HG02623 (cell line): ENCODE results near the gene LUC7L.
"Not testable (repeated sequence)": the region's sequence is repeated elsewhere in the genome, so short reads cannot be mapped to it uniquely, and the experiment has no call there.

Experiments
- ATAC-seq: cut with Tn5 transposase; IDR thresholded peaks from one replicate; pipeline ENCODE4 v1.9.1; 2021; ENCODE audit warnings: moderate library complexity; ENCODE audit not compliant: unreplicated experiment

LUC7L gene

DNA sequence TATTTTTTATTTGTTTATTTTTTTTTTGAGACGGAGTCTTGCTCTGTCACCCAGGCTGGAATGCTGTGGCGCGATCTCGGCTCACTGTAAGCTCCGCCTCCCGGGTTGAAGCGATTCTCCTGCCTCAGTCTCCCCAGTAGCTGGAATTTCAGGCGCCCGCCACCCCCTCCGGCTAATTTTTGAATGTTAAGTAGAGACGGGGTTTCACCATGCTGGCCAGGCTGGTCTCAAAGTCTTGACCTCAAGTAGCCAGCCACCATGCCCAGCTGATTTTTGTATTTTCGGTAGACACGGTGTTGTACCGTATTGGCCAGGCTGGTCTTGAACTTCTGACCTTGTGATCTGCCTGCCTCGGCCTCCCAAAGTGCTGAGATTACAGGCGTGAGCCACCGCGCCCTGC lies 1.1 kb upstream of the LUC7L start:
- not testable (repeated sequence) for ATAC-seq

DNA sequence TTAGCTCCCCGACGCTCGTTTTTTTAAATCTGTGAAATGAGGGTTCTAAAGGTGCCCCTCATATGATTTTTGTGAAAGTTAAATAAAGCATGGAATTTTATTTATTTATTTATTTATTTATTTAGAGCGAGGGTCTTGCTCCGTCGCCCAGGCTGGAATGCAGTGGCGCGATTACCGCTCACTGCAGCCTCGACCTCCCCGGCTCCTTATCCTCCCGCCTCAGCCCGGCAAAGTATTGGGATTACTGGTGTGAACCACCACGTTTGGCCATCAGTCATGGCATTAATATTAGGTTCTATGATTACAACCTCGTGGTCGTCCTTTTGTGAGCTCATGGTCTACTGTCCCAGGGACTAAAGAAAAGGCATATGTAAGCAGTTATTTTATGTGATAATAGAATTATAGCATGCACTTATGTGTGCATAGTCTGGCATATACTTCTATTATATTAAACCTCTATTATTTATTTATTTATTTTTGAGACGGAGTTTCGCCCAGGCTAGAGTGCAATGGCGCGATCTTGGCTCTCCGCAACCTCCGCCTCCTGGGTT lies 557 bp upstream of the LUC7L start:
- ATAC-seq = no peak

DNA sequence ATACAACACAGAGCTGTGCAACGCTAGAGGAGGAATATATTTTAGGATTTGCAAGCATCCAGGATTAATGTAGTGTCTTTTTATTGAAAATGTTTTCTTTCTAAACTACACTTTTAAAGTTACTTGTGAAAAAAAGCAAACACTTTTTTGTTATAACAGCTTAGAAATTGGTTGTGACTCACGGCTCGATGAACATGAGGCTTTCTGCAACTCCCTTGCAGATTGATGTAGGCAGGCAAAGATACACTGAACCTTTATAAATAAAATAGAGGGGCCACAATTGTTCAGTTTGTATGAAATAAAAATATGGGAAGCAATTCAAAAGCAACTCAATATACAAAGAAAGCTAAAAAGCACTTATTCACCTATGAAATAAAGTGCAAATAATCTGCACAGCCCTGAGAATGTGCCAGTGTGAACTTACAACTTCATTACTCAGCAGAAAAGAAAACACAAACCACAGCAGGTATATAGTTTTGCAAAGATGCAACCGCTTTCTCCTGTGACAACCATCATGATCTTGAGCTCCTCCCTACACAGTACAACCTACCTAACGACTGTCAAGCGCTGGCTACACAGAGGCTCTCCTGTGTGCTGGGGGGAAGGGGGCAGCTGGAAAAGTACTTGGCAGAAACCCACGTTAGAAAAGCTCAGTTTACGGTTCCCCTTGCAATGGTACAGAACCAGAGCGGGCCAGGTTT lies 948 bp downstream of the LUC7L start:
- peak; percentile 11 for ATAC-seq

DNA sequence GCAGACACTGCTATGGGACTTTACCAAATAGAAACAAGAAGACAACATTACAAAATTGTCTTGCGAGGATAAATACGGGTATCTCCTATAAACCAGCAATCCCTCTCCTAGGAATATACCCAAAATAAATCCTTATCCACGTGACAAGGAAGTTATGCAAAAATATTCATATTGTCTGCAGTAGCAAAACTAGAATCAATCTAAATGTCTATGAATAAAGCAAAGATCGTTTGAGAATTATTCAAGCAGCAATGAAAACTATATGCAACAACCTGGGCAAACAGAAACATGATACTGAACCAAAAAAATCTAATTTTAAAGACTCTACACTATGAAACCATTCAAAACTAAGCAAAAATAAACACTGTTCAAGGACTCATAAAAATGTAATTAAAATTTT lies 9.2 kb downstream of the LUC7L start:
- no peak for ATAC-seq

DNA sequence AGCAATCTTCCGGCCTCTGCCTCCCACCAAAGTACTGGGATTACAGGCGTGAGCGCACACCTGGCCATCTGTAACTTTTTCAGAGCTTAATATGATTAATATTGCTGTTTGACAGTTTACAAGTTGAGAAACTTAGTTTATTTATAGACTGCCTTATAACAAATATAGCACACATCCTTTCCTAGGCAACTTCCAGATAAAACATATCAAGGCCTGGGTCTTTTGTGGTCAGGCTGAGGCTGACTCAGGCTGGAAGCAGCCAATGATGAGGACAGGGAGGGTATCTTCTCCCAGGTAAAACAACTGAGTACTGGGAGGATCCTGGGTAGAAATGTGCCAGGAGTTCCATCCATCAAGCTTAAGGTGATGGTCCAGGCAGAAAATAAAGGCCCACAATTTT lies 16.2 kb downstream of the LUC7L start:
- no peak for ATAC-seq

DNA sequence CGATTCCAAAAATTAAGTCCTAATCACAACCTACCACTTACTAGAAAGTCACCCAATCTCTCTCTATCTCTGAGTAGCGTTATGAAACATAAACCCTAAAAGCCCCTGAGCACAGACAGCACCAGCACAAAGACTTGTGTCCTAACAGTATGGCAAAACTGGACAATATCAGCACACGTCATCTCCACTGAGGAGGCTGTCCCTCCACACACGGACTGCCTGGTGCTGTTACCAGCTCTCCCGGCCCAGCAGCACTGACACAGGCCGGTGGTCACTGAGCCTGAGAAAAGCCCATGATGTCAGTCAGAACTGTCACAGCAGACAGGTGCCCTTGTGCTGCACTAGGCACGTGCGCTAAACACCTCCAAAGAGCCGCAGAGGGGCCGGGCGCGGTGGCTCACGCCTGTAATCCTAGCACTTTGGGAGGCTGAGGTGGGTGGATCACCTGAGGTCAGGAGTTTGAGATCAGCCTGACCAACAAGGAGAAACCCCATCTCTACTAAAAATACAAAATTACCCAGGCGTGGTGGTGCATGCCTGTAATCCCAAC lies 17.5 kb downstream of the LUC7L start:
- ATAC-seq = not testable (repeated sequence)

DNA sequence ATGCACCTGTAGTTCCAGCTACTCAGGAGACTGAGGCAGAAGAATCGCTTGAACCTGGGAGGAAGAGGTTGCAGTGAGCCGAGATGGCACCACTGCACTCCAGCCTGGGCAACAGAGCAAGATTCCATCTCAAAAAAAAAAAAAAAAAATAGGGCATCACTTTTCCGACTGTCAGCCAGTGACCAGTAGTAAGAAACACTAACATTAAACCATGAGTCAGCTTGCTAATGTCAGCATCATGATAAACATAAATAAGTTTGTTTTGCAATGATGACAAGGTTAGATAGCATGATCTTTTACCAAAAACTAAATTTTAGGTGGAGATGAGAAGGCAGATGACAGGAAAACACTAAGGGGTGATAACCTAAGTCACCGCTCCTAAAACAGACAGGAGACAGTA lies 19.9 kb downstream of the LUC7L start:
- not testable (repeated sequence) for ATAC-seq

DNA sequence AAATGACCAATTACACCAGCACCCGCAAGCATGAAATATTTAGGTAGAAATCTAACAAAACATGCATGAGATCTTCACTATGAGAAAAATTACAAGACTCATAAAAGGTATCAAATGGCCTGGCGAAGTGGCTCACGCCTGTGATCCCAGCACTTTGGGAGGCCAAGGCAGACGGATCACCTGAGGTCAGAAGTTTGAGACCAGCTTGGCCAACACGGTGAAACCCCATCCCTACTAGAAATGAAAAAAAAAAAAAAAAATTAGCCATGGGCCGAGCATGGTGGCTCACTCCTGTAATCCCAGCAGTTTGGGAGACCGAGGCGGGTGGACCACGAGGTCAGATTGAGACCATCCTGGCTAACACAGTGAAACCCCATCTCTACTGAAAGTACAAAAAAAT lies 25.2 kb downstream of the LUC7L start:
- ATAC-seq = not testable (repeated sequence)

DNA sequence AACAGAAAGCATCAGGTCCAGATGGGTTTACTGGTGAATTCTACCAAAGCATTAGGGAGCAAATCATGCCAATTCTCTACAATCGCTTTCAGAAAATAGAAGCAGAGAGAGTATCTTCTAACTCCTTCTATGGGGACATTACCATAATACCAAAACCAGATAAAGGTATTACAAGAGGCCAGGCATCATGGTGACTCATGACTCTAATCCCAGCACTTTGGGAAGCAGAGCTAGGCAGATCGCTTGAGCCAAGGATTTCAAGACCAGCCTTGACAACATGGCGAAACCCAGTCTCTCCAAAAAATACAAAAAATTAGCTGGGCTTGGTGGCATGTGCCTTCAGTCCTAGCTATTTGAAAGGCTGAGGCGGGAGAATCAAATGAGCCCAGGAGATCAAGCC lies 26.0 kb downstream of the LUC7L start:
- ATAC-seq = no peak

DNA sequence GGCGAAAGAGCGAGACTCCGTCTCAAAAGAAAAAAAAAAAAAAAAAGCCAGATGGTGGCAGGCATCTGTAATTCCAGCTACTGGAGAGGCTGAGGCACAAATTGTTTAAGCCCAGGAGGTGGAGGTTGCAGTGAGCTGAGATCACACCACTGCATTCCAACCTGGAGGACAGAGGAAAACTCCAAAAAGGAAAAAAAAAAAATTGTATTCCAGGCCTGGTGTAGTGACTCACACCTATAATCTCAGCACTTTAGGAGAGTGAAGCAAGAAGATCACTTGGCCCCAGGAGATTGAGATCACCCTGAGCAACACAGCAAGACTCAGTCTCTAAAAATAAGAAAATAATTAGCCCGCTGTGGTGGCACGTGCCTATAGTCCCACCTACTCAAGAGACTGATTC lies 28.9 kb downstream of the LUC7L start:
- no peak for ATAC-seq

DNA sequence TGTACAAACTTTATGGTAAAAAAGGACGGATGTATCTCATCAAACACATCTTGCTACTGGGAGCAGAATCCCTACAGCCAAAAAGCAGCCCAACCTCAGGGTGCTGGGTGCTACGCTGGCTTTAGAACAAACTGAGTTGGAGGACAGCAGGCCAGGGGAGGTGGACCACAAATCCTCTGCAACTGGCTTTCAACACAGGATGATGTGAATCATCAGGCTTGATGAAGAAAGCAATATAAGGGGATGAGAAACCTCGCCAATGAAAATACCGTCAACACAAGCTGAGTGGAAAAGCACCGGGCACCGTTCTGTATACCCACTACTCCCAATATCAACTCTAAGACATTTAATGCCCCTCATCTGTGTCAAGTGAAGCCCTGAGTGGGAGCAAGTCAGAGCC lies 34.7 kb downstream of the LUC7L start:
- ATAC-seq = no peak

DNA sequence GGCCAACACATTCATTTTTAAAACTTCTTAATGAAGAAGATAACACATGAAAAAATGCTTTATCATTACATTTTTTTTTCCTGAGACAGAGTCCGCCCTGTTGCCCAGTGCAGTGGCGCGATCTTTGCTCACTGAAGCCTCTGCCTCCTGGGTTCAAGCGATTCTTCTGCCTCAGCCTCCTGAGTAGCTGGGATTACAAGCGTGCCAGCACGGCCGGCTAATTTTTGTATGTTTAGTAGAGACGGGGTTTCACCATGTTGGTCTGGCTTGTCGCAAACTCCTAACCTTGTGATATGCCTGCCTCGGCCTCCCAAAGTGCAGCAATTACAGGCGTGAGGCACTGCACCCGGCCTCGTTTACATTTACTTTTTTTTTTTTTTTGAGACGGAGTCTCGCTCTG lies 35.8 kb downstream of the LUC7L start:
- ATAC-seq = no peak

DNA sequence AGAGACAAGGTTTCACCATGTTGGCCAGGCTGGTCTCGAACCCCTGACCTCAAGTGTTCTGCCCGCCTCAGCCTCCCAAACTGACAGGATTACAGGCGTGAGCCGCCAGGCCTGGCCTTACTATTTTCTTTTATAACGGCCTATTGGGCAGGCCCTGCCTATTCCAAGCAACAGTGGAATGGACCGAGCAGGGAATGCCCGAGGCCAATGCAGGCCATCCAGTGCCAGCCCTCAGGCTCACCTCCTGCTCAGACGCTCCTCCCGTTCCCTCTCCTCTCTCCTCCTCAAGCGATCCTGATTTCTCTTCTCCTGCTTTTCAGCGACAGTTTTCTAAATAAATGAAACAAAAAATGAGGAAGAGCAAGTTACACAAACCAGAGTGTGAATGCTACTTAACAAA lies 36.6 kb downstream of the LUC7L start:
- no peak for ATAC-seq

DNA sequence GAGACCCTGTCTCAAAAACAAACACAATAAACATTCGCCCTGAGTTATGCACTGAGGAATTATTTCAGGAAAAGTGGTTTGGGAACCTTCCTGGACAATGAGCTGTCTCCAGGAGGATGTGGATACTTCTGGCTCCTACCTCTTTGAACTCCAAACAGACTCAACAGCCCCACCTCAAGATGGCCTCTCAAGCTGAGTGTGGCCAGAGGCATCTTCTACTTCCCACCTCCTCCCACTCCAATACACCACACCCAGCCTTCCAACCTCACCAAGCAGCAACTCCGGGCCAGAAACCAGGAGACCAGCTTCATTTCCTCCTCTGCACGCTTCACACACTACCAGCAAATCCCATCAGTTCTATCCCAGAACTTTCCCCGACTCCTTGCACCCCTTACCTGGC lies 37.4 kb downstream of the LUC7L start:
- no peak for ATAC-seq

DNA sequence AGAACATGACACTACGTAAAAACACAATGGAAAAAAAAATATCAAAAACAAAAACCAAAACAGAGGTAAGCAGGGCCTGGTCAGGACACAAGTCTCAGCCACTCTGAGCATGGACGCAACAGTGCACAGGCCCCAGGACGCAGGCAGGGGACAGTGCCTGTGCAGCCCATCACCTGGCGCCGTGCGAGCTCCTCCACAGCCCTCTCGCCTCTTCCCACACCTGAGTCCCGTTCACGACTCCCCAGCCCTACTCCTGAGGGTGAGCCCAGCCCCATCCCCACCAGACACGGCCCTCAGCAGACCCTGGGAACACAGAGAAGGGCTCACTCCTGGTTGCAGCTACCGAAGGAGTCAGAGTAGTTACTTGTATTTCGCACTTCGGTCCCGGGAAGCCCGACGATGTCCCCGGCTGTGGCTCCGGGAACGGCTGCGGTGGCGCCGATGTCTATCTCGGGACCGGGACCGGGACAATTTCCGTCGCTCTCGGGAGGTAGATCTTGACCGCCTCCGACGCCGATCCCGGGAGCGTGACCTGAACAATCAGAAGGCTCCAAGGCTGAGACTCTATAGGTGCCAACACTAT lies 39.6 kb downstream of the LUC7L start:
- no peak for ATAC-seq

DNA sequence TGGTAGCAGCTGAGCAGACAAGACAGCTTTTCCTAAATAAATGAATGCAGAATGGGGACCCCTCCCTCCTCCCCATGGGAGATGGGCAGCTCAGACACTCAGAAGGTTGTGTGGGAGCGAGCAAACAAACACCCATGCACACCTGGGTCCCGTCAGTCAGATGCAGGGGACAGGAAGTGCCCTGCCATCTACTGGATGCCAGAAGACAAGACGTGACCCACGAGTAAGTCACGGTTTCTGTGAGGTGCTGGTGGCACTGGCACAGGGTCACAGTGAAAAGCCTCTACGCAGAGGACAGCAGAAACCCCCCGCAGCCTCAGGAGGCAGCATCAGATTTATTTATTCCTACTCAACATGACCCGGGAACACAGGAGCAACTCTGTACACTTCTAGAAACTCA lies 40.6 kb downstream of the LUC7L start:
- ATAC-seq = no peak

DNA sequence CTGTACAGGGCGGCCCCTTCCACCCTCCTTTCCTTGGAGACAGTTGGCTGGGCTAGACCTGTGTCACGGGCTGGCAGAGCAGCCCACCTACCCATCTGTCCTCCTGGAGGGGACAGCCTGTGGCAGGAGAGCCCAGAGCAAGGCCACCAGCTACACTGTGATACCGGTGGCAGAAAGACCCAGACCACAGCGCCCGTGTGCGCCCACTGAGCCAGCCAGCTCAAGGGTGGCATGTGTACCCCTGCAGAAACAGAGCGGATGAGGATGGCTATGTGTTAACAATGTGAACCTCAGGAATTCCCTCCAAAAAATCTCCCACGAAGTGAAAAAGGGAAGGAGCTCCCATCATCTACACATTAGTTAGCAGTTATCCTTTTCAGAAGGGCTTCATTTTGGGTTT lies 41.9 kb downstream of the LUC7L start:
- no peak for ATAC-seq

DNA sequence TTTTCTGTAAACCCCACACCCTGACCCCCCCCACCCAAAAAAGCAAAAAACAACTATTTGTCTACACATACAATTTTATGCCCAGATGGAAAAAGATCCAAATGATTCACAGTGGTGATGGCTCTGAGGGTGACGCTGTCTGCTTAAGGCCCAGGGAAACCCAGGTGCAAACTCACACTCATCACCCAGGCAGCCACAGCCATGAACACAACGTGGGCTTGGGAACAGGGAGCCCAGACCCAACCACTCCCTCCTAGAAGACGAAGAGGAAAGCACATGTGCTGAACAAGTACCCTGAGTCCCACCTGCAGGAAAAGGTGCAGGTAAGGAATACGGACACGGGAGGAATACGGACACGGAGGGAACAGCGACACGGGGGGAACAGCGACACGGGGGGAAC lies 43.6 kb downstream of the LUC7L start:
- ATAC-seq = no peak

DNA sequence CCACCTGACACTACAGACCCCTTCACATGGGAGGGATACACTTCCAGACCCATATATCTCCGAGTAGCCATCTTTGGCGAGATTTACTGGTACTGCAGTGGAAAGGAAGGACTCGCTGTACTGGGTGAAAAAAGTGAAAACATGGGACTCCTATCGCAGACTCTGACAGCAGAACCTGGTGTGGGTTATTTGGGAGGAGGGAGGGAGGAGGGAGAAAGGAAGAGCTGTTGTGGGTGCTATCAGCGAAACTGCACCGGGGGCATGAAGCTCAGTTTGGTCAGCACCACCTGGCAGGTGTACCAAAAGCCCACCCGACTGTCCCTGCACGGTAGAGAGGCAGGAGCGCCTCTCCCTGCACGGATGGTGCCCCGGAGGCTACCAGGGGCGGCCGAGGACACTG lies 44.0 kb downstream of the LUC7L start:
- no peak for ATAC-seq

DNA sequence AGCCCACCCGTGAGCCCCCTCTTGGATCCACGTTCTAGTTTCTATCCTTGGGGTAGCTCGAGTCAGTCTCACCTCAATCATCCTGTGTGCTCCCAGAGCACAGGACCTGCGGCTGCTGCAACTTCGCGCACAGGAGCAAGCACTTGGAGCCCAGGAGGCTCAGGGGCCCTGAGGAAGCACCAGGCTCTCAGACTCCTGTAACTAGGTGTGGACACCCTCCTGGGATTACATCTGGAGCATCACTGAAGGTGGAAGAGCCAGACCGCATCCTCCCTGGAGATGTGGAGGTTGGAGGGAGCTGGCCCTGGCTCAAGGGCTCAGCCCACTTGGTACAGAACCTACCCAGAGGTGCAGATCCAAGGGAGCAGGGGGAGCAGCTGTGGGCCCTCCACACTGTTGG lies 46.2 kb downstream of the LUC7L start:
- ATAC-seq = no peak

DNA sequence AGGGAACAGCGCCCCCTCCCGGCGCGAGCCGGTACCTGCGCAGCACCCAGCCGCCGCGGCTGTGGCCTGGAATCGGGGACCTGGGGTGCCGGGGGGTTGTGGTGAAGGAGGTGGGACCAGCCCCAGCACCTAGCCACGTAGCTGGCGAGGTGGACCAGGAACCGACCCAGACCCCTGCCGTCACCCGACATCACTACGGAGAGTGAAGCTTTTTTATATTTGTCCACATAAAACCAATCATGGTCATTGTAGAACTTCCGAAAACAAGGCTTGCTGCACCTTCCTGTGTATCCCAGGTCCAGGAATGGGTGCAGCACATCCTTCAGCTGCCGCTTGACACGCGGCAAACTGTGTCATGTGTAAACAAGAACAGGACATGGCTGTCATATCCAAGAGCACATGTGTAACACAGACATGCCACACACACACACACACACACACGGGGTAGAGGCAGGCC lies 47.7 kb downstream of the LUC7L start:
- ATAC-seq = no peak
